ENCODE results near the gene SH3BGRL.
"Not testable (repeated sequence)": the region's sequence is repeated elsewhere in the genome, so short reads cannot be mapped to it uniquely, and the experiment has no call there.

SH3BGRL gene

GRCh38 chrX:81331653-81332052, 129.8 kb downstream of the SH3BGRL start:
- H3K9me3 ChIP-seq (ENCODE audit: control insufficient read depth, low read length); H3K4me1 ChIP-seq (ENCODE audit: control insufficient read depth, insufficient read depth, low read length); H3K36me3 ChIP-seq (ENCODE audit: control insufficient read depth, insufficient read depth, low read length); H3K27me3 ChIP-seq (ENCODE audit: control insufficient read depth, insufficient read depth, low read length); H3K9ac ChIP-seq (ENCODE audit: low read length); H3K4me3 ChIP-seq (ENCODE audit: low read length): not testable (repeated sequence)

GRCh38 chrX:81336455-81337152, 134.7 kb downstream of the SH3BGRL start:
- Histone ChIP-seq H3K4me1 (ENCODE audit: control insufficient read depth, insufficient read depth, low read length) (no peaks in the 10 kb centered on the region), H3K4me3 (ENCODE audit: low read length) (no peak overlapping the region), H3K27me3 (ENCODE audit: control insufficient read depth, insufficient read depth, low read length) (no peaks in the 10 kb centered on the region), H3K9me3 (ENCODE audit: control insufficient read depth, low read length) (no peaks in the 10 kb centered on the region), H3K36me3 (ENCODE audit: control insufficient read depth, insufficient read depth, low read length) (no peaks in the 10 kb centered on the region), H3K9ac (ENCODE audit: low read length) (no peak overlapping the region)

GRCh38 chrX:81337805-81338204, 135.9 kb downstream of the SH3BGRL start:
- Histone ChIP-seq H3K9ac (ENCODE audit: low read length) (no peak overlapping the region), H3K4me3 (ENCODE audit: low read length) (no peak overlapping the region), H3K36me3 (ENCODE audit: control insufficient read depth, insufficient read depth, low read length) (no peaks in the 10 kb centered on the region), H3K27me3 (ENCODE audit: control insufficient read depth, insufficient read depth, low read length) (no peaks in the 10 kb centered on the region), H3K4me1 (ENCODE audit: control insufficient read depth, insufficient read depth, low read length) (no peaks in the 10 kb centered on the region), H3K9me3 (ENCODE audit: control insufficient read depth, low read length) (no peaks in the 10 kb centered on the region)

- Histone ChIP-seq H3K4me1 (ENCODE audit: control insufficient read depth, insufficient read depth, low read length) (no peaks in the 10 kb centered on the region), H3K9me3 (ENCODE audit: control insufficient read depth, low read length) (no peaks in the 10 kb centered on the region), H3K36me3 (ENCODE audit: control insufficient read depth, insufficient read depth, low read length) (no peaks in the 10 kb centered on the region), H3K9ac (ENCODE audit: low read length) (no peak overlapping the region), H3K4me3 (ENCODE audit: low read length) (no peak overlapping the region), H3K27me3 (ENCODE audit: control insufficient read depth, insufficient read depth, low read length) (no peaks in the 10 kb centered on the region)
Observed at GRCh38 chrX:81338924-81339323, 137.0 kb downstream of the SH3BGRL start.

GRCh38 chrX:81345296-81345695, 143.4 kb downstream of the SH3BGRL start:
- not testable (repeated sequence) for H3K4me1 ChIP-seq (ENCODE audit: control insufficient read depth, insufficient read depth, low read length); H3K4me3 ChIP-seq (ENCODE audit: low read length); H3K27me3 ChIP-seq (ENCODE audit: control insufficient read depth, insufficient read depth, low read length); H3K36me3 ChIP-seq (ENCODE audit: control insufficient read depth, insufficient read depth, low read length); H3K9ac ChIP-seq (ENCODE audit: low read length); H3K9me3 ChIP-seq (ENCODE audit: control insufficient read depth, low read length)

Data from mucosa of stomach (tissue), 1 donor.